Heart right ventricle (tissue), 16 donors: ENCODE results near the gene PPM1A. TPM values are rescaled to one million over a fixed set of nuclear protein-coding genes. Genes with fewer than 3 reads are reported as not detected.

Experiments used
- ATAC-seq, 8 donors: fragments of 200-7000 bp; cut with Tn5 transposase; one replicate each; pipeline ENCODE4 v1.9.1; 2020; ENCODE audit warnings: mild to moderate bottlenecking in 8 of 8, moderate library complexity in 8 of 8, moderate number of reproducible peaks in 1 of 8
- DNase-seq, 2 donors: peaks; one replicate each; pipeline ENCODE4 v3.0.0-alpha.2; 2020
- H3K27ac ChIP-seq, 10 donors: fragments of 200-600 bp; sonication (generic) in 2 of 10; one replicate each; pipeline versions ENCODE4 v1.5.0 to v1.8.0; 2020 to 2022; ENCODE audit warnings: mild to moderate bottlenecking in 3 of 10
- H3K27me3 ChIP-seq, 7 donors: fragments of 200-600 bp; one replicate each; pipeline ENCODE4 v1.8.0; 2021 to 2022; ENCODE audit warnings: mild to moderate bottlenecking in 2 of 7
- H3K36me3 ChIP-seq, 9 donors: fragments of 200-600 bp; sonication (generic) in 1 of 9; one replicate each; pipeline versions ENCODE4 v1.5.0 to v1.8.0; 2020 to 2022; ENCODE audit warnings: mild to moderate bottlenecking in 2 of 9
- H3K4me1 ChIP-seq, 9 donors: fragments of 200-600 bp; sonication (generic) in 1 of 9; one replicate each; pipeline versions ENCODE4 v1.5.0 to v1.8.0; 2020 to 2022; ENCODE audit warnings: mild to moderate bottlenecking in 4 of 9
- H3K4me3 ChIP-seq, 10 donors: fragments of 200-600 bp; sonication (generic) in 2 of 10; one replicate each; pipeline versions ENCODE4 v1.5.0 to v1.8.0; 2020 to 2022; ENCODE audit warnings: mild to moderate bottlenecking in 7 of 10, moderate library complexity in 2 of 10
- H3K9me3 ChIP-seq, 11 donors: fragments of 200-600 bp in 10 of 11; sonication (generic) in 2 of 11; one replicate each; pipeline versions ENCODE4 v1.5.0 to v1.8.0; 2013 to 2022; ENCODE audit warnings: mild to moderate bottlenecking in 2 of 11, control low read depth in 1 of 11, moderate library complexity in 1 of 11
- WGBS, 2 donors: extraction: QIAGEN DNeasy Blood & Tissue Kit; methylation state at CpG; one replicate each; pipeline ENCODE4 v1.1.7; 2013; ENCODE audit warnings: inconsistent platforms in 1 of 2; 5-methylcytosine and 5-hydroxymethylcytosine counted together
- intact Hi-C, 10 donors: fragments of 100-400 bp; cut with DNase I; formaldehyde crosslinking; loops; one replicate each; pipeline versions ENCODE4 v1.11.1 to v1.14.2; 2022
- polyA plus RNA-seq, 2 donors: library from polyadenylated mRNA; stranded (reverse); fragments of 200-250 nt; gene quantifications; one replicate each; pipeline ENCODE4 v1.2.3, GENCODE V29; 2013
- total RNA-seq, 10 donors: library from RNA; stranded (reverse); fragmentation: NEBNext Ultra II Directional in 3 of 10; extraction: Animal tissue kit (Norgen Biotek cat#: 25700) in 3 of 10; gene quantifications; one replicate each; pipeline versions ENCODE4 v1.2.1 to v1.2.4, GENCODE V29; 2021 to 2023
- TF ChIP-seq, protein P1 (sequence below), 9 donors: fragments of 200-600 bp; sonication (generic) in 2 of 9; IDR thresholded peaks; one replicate each; pipeline versions ENCODE4 v1.5.0 to v1.8.0; 2021 to 2022; ENCODE audit warnings: antibody characterized with exemption in 9 of 9, mild to moderate bottlenecking in 5 of 9, moderate library complexity in 1 of 9
- donor health status: Arrhythmogenic right ventricular cardiomyopathy.
- donor health status: ischemic (EF 13 %, LVEDD 7.1; RV severe dilation, severe dysfunction).
- donor health status: healthy with polysubstance abuse.
- donor health status: DM: no; HTN: yes; CAD: no.
- donor health status: DM: no; HTN: no; CAD: no.
- donor health status: ischemic (EF 25% LVEDD 6.9; RV normal size, moderate dysfunction).
- donor health status: ischemic (EF 25% LVEDD 5.7; RV mildly dilated, moderate dysfunction).
- donor health status: healthy.
- donor health status: DM: yes; HTN: yes; CAD: no.
- donor health status: Ischemic cardiomyopathy.
- donor health status: ischemic (EF 35%, LVEDD 5.7; RV mildly dilated, moderate dysfunction).
- donor health status: nonischemic (EF 11% LVEDD 7.7; RV severe dilation, severe dysfunction).
- donor health status: DM: yes; HTN: yes; CAD: no.
- donor health status: PGD.
- donor health status: ischemic (EF 29% LVEDD 5.4; RV normal size, mild dysfunction).
- donor health status: nonischemic (EF 23%, LVEDD 6.1; RV moderate dilation, normal function).

The PPM1A gene
- total and polyA plus RNA-seq, 12 donors = 27.0 to 122 (median 98.1) TPM

DNA sequence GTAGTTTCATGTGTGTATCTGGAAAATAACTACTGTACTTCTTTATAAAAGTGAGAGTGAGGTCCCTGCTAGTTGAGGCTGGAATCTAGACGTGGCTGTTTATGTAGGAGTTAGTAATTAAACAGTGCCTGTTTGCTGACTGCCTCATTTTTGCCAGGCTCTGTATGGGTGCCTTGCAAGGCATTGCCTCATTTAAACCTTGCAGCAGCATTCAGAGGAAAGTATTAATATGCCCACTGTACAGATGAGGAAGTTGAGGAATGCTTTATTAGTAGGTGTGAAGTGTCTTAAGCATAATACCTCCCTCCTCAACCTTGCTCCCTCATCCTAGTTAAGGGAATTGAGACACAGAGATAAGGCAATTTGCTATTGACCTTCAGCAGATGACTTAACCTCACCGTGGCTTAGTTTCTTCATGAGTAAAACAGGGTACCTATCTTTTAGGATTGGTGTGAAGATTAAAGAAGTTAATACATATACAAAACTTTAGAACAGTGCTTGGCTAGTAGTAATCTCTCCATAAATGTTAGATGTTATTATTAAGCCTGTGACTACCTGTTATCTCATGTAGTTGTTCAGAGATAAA lies 28.7 kb downstream of the PPM1A start:
- TF ChIP-seq, protein P1, sequence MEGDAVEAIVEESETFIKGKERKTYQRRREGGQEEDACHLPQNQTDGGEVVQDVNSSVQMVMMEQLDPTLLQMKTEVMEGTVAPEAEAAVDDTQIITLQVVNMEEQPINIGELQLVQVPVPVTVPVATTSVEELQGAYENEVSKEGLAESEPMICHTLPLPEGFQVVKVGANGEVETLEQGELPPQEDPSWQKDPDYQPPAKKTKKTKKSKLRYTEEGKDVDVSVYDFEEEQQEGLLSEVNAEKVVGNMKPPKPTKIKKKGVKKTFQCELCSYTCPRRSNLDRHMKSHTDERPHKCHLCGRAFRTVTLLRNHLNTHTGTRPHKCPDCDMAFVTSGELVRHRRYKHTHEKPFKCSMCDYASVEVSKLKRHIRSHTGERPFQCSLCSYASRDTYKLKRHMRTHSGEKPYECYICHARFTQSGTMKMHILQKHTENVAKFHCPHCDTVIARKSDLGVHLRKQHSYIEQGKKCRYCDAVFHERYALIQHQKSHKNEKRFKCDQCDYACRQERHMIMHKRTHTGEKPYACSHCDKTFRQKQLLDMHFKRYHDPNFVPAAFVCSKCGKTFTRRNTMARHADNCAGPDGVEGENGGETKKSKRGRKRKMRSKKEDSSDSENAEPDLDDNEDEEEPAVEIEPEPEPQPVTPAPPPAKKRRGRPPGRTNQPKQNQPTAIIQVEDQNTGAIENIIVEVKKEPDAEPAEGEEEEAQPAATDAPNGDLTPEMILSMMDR (IDR thresholded peaks at IDR 0.05) = no peak
- no peak overlapping the region for H3K27ac ChIP-seq
- no peak overlapping the region for H3K4me3 ChIP-seq
- intact Hi-C loops = no loop called here
- ATAC-seq (no peak), DNase-seq (no peak)
- peaks cover 0 to 75% (median 58%) of the 10 kb centered on the region in 9 donors for H3K4me1 ChIP-seq
- 71 to 74% methylated on average over 2 of the region's 2 CpGs for WGBS, 2 donors
- no peaks in the 10 kb centered on the region for H3K27me3 ChIP-seq
- no peaks in the 10 kb centered on the region for H3K9me3 ChIP-seq
- H3K36me3 ChIP-seq = peaks cover 0 to 15% (median 1%) of the 10 kb centered on the region in 9 donors

DNA sequence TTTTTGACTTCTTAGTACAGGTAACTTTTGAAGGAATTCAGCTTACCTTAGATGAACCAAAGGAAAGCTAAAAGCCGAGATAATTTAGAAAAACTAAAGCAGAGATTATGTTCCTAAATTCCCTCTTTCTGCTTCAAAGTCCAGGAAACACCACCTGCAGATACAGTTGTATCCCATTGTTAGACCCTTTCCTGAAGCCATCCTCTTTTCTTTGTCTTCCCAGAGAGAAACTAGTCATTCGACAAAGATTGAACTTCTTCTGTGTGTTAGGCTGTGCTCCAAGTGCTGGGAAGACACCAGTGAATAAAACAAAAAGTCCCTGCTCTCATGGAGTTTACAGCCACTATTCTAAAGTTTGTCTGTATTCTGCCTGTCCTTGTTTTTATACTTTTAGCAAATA lies 29.3 kb downstream of the PPM1A start:
- peaks cover 0 to 21% (median 7%) of the 10 kb centered on the region in 9 donors for H3K36me3 ChIP-seq
- H3K4me3 ChIP-seq = no peak overlapping the region
- H3K27me3 ChIP-seq = no peaks in the 10 kb centered on the region
- peaks cover 0 to 68% (median 52%) of the 10 kb centered on the region in 9 donors for H3K4me1 ChIP-seq
- no peak for ATAC-seq
- TF ChIP-seq, protein P1 (IDR thresholded peaks at IDR 0.05) = no peak
- intact Hi-C loops = no loop called here
- no peak overlapping the region for H3K27ac ChIP-seq
- DNase-seq = no peak
- H3K9me3 ChIP-seq = no peaks in the 10 kb centered on the region
- 62 to 65% methylated on average over 2 of the region's 2 CpGs for WGBS, 2 donors

DNA sequence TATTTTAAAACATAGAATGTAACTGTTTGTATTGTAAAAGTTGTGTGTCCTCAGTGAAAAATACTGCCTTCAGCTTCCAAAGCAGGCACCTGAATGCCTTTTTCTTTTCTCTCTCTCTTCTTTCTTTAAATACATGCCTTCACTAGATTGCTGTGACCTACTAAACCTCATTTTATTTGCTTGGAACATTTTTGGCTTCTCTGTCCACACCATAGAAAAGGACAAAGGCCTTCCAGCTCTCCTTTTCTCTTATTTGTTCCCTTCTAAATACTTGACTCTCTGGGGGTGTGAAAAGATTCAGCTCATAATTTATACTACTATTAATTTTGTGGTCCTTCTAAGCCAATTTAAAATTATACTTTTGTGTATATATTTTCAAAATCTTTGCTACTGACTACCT lies 38.4 kb downstream of the PPM1A start:
- H3K36me3 ChIP-seq = peaks cover 0 to 93% (median 42%) of the 10 kb centered on the region in 9 donors
- intact Hi-C loops = no loop called here
- TF ChIP-seq, protein P1 (IDR thresholded peaks at IDR 0.05) = no peak

DNA sequence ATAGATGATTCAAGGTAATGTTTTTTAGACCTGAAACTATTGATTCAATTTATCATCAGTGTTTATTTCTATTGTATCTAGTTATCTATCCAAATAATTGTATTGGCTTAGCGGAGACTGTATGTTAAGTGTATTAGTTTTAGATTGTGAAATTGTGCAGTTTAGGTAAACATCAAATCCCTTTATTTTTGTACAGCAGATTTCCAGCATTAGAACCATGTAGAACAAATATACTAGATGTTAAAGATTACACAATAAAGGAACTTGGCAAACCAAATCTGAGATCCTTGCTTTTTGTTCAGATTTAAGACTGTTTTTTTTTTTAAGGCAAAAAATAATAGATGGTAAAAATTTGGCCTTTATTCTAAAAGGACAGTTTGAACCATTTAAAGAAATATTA lies 39.3 kb downstream of the PPM1A start:
- Histone ChIP-seq H3K4me3 (no peak overlapping the region), H3K27me3 (no peaks in the 10 kb centered on the region), H3K27ac (no peak overlapping the region), H3K36me3 (peaks cover 0 to 93% (median 43%) of the 10 kb centered on the region in 9 donors), H3K4me1 (no peaks in the 10 kb centered on the region), H3K9me3 (no peaks in the 10 kb centered on the region)
- DNase-seq (no peak), ATAC-seq (no peak)
- 97 to 100% methylated on average over 1 of the region's 1 CpG for WGBS, 2 donors
- TF ChIP-seq, protein P1 (IDR thresholded peaks at IDR 0.05) = no peak
- intact Hi-C loops = no loop called here

More for the DNA sequence above, 38.4 kb downstream of the PPM1A start:
- DNase-seq = no peak
- ATAC-seq = no peak
- Histone ChIP-seq H3K9me3 (no peaks in the 10 kb centered on the region), H3K27ac (no peak overlapping the region), H3K4me3 (no peak overlapping the region), H3K4me1 (no peaks in the 10 kb centered on the region), H3K27me3 (no peaks in the 10 kb centered on the region)
